Measurements from ENCODE around the gene POU2AF1. TPM values are rescaled to one million over a fixed set of nuclear protein-coding genes. Genes with fewer than 3 reads are reported as not detected.

Gene POU2AF1
- total RNA-seq, 1 experiment from 2014 or later, result not detected

- no peaks in the 10 kb centered on the region for H3K36me3 ChIP-seq
- no peak overlapping the region for H3K27ac ChIP-seq
- no peaks in the 10 kb centered on the region for H3K9me3 ChIP-seq (replicated peaks)
- no peaks in the 10 kb centered on the region for H3K27me3 ChIP-seq
- H3K4me1 ChIP-seq, result no peaks in the 10 kb centered on the region
- H3K4me3 ChIP-seq, result no peak overlapping the region
- no peak for DNase-seq
Measured at GRCh38 chr11:111416231-111416960, 37.3 kb upstream of the POU2AF1 start.

GRCh38 chr11:111414936-111415335 lies 35.9 kb upstream of the POU2AF1 start:
- Histone ChIP-seq H3K4me3 (no peak overlapping the region), H3K36me3 (no peaks in the 10 kb centered on the region), H3K27me3 (no peaks in the 10 kb centered on the region), H3K4me1 (no peaks in the 10 kb centered on the region), H3K27ac (no peak overlapping the region), H3K9me3 (replicated peaks) (no peaks in the 10 kb centered on the region)
- DNase-seq, result no peak

GRCh38 chr11:111414267-111414931 lies 35.3 kb upstream of the POU2AF1 start:
- Histone ChIP-seq H3K36me3 (no peaks in the 10 kb centered on the region), H3K9me3 (replicated peaks) (no peaks in the 10 kb centered on the region), H3K27me3 (no peaks in the 10 kb centered on the region), H3K27ac (no peak overlapping the region), H3K4me1 (no peaks in the 10 kb centered on the region), H3K4me3 (no peak overlapping the region)
- no peak for DNase-seq

- Histone ChIP-seq H3K27me3 (no peaks in the 10 kb centered on the region), H3K4me3 (no peak overlapping the region), H3K9me3 (replicated peaks) (no peaks in the 10 kb centered on the region), H3K27ac (no peak overlapping the region), H3K4me1 (no peaks in the 10 kb centered on the region), H3K36me3 (no peaks in the 10 kb centered on the region)
- DNase-seq, result no peak
Measured at GRCh38 chr11:111413849-111414248, 34.8 kb upstream of the POU2AF1 start.

- Histone ChIP-seq H3K4me1 (no peaks in the 10 kb centered on the region), H3K27ac (no peak overlapping the region), H3K9me3 (replicated peaks) (no peaks in the 10 kb centered on the region), H3K27me3 (no peaks in the 10 kb centered on the region), H3K36me3 (no peaks in the 10 kb centered on the region), H3K4me3 (no peak overlapping the region)
- DNase-seq, result no peak
Measured at GRCh38 chr11:111412293-111412692, 33.2 kb upstream of the POU2AF1 start.

GRCh38 chr11:111411456-111411855 lies 32.4 kb upstream of the POU2AF1 start:
- no peaks in the 10 kb centered on the region for H3K36me3 ChIP-seq
- DNase-seq, result no peak
- no peak overlapping the region for H3K4me3 ChIP-seq
- H3K4me1 ChIP-seq, result no peaks in the 10 kb centered on the region
- no peaks in the 10 kb centered on the region for H3K27me3 ChIP-seq
- H3K27ac ChIP-seq, result no peak overlapping the region
- H3K9me3 ChIP-seq (replicated peaks), result no peaks in the 10 kb centered on the region

GRCh38 chr11:111410951-111411350 lies 31.9 kb upstream of the POU2AF1 start:
- no peak for DNase-seq
- H3K27ac ChIP-seq, result no peak overlapping the region
- no peaks in the 10 kb centered on the region for H3K36me3 ChIP-seq
- no peaks in the 10 kb centered on the region for H3K9me3 ChIP-seq (replicated peaks)
- H3K27me3 ChIP-seq, result no peaks in the 10 kb centered on the region
- H3K4me1 ChIP-seq, result no peaks in the 10 kb centered on the region
- no peak overlapping the region for H3K4me3 ChIP-seq

- Histone ChIP-seq H3K27ac (no peak overlapping the region), H3K9me3 (replicated peaks) (no peaks in the 10 kb centered on the region), H3K4me3 (no peak overlapping the region), H3K36me3 (no peaks in the 10 kb centered on the region), H3K27me3 (no peaks in the 10 kb centered on the region), H3K4me1 (no peaks in the 10 kb centered on the region)
- no peak for DNase-seq
Measured at GRCh38 chr11:111409915-111410314, 30.8 kb upstream of the POU2AF1 start.

GRCh38 chr11:111408789-111409727 lies 30.0 kb upstream of the POU2AF1 start:
- no peaks in the 10 kb centered on the region for H3K9me3 ChIP-seq (replicated peaks)
- H3K27ac ChIP-seq, result no peak overlapping the region
- H3K4me1 ChIP-seq, result no peaks in the 10 kb centered on the region
- H3K4me3 ChIP-seq, result no peak overlapping the region
- no peaks in the 10 kb centered on the region for H3K36me3 ChIP-seq
- no peak for DNase-seq
- H3K27me3 ChIP-seq, result no peaks in the 10 kb centered on the region

GRCh38 chr11:111407652-111408051 lies 28.6 kb upstream of the POU2AF1 start:
- Histone ChIP-seq H3K27me3 (no peaks in the 10 kb centered on the region), H3K9me3 (replicated peaks) (no peaks in the 10 kb centered on the region), H3K4me1 (no peaks in the 10 kb centered on the region), H3K36me3 (no peaks in the 10 kb centered on the region), H3K4me3 (no peak overlapping the region), H3K27ac (no peak overlapping the region)
- no peak for DNase-seq

GRCh38 chr11:111406589-111406988 lies 27.5 kb upstream of the POU2AF1 start:
- H3K27ac ChIP-seq, result no peak overlapping the region
- H3K27me3 ChIP-seq, result no peaks in the 10 kb centered on the region
- no peaks in the 10 kb centered on the region for H3K9me3 ChIP-seq (replicated peaks)
- no peak overlapping the region for H3K4me3 ChIP-seq
- no peaks in the 10 kb centered on the region for H3K36me3 ChIP-seq
- no peaks in the 10 kb centered on the region for H3K4me1 ChIP-seq
- DNase-seq, result no peak

GRCh38 chr11:111406091-111406490 lies 27.0 kb upstream of the POU2AF1 start:
- H3K4me1 ChIP-seq, result no peaks in the 10 kb centered on the region
- H3K27me3 ChIP-seq, result no peaks in the 10 kb centered on the region
- no peak overlapping the region for H3K4me3 ChIP-seq
- no peak overlapping the region for H3K27ac ChIP-seq
- no peak for DNase-seq
- H3K36me3 ChIP-seq, result no peaks in the 10 kb centered on the region
- no peaks in the 10 kb centered on the region for H3K9me3 ChIP-seq (replicated peaks)

GRCh38 chr11:111405551-111405950 lies 26.5 kb upstream of the POU2AF1 start:
- H3K27ac ChIP-seq, result no peak overlapping the region
- H3K4me1 ChIP-seq, result no peaks in the 10 kb centered on the region
- H3K4me3 ChIP-seq, result no peak overlapping the region
- H3K36me3 ChIP-seq, result no peaks in the 10 kb centered on the region
- H3K27me3 ChIP-seq, result no peaks in the 10 kb centered on the region
- no peak for DNase-seq
- H3K9me3 ChIP-seq (replicated peaks), result no peaks in the 10 kb centered on the region

- H3K4me3 ChIP-seq, result no peak overlapping the region
- H3K4me1 ChIP-seq, result no peaks in the 10 kb centered on the region
- H3K36me3 ChIP-seq, result no peaks in the 10 kb centered on the region
- no peak overlapping the region for H3K27ac ChIP-seq
- no peaks in the 10 kb centered on the region for H3K27me3 ChIP-seq
- H3K9me3 ChIP-seq (replicated peaks), result no peaks in the 10 kb centered on the region
- no peak for DNase-seq
Measured at GRCh38 chr11:111403051-111403726, 24.1 kb upstream of the POU2AF1 start.

Data from SJCRH30 (cell line).